HCT116 (cell line): ENCODE data around the gene PHF5A. TPM values are rescaled to one million over a fixed set of nuclear protein-coding genes. Genes with fewer than 3 reads are reported as not detected.

Experiments used
- ATAC-seq: fragments of 200-7000 bp; cut with Tn5 transposase; 2 replicates; pipeline ENCODE4 v1.9.1; 2020; ENCODE audit warnings: mild to moderate bottlenecking, moderate library complexity
- BruUV-seq: library from RNA; stranded (reverse); fragments of 400-500 nt; replicated peaks from 2 replicates; lab custom pipeline; 2021; lab: Mats Ljungman, UMichigan
- CTCF ChIA-PET: fragments of 300-600 bp; sonication (Branson Sonifier 250); formaldehyde crosslinking; loops from one replicate; lab custom pipeline; 2021; ENCODE audit warnings: antibody characterized with exemption; lab: Charles Lee
- POLR2A ChIA-PET: fragments of 300-600, 350-600 bp; sonication (Branson Sonifier 250); formaldehyde crosslinking; loops from one replicate; lab custom pipeline; 2021; ENCODE audit warnings: antibody characterized with exemption; lab: Charles Lee
- RAD21 ChIA-PET, 2 experiments: fragments of 300-600 bp; sonication (Branson Sonifier 250); formaldehyde crosslinking; loops; one replicate each; lab custom pipeline; 2023; ENCODE audit warnings: low total read pairs in 2 of 2; ENCODE audit not compliant: uncharacterized antibody in 2 of 2, unreplicated experiment in 2 of 2, low non-redundant PET in 1 of 2; lab: Charles Lee
- DNase-seq: peaks from one replicate; pipeline ENCODE4 v3.0.0-alpha.2; 2010; ENCODE audit warnings: low read depth, low spot score
- H2AFZ ChIP-seq: fragments of 200-600 bp; shearing (Covaris generic), sonication (generic); 2 replicates; pipeline ENCODE4 v1.6.1; 2017; ENCODE audit warnings: low read depth, mixed run types, mixed read lengths, antibody characterized with exemption, low read length; ENCODE audit not compliant: poor library complexity, severe bottlenecking
- H3K27ac ChIP-seq: 2 replicates; pipeline ENCODE4 v1.5.1; 2012; ENCODE audit warnings: low read depth, low read length
- H3K27me3 ChIP-seq: fragments of 200-600 bp; sonication (generic); 2 replicates; pipeline ENCODE4 v1.6.1; 2016; ENCODE audit warnings: mixed run types, low read length, mixed read lengths; ENCODE audit not compliant: insufficient read depth
- H3K36me3 ChIP-seq, 2 experiments: fragments of 200-500 bp in 1 of 2; fragments of 200-600 bp in 1 of 2; sonication (Bioruptor generic) in 1 of 2; sonication (generic) in 1 of 2; 2 replicates each; pipeline versions ENCODE4 v1.5.1 to v1.6.1; 2014 to 2016; ENCODE audit warnings: low read length in 2 of 2, inconsistent platforms in 1 of 2, mixed read lengths in 1 of 2, mixed run types in 1 of 2; ENCODE audit not compliant: insufficient read depth in 2 of 2, control insufficient read depth in 1 of 2
- H3K4me1 ChIP-seq, 2 experiments: fragments of 200-600 bp in 1 of 2; sonication (generic) in 1 of 2; 2 replicates each; pipeline versions ENCODE4 v1.5.1 to v1.6.1; 2012 to 2017; ENCODE audit warnings: low read length in 2 of 2, inconsistent platforms in 1 of 2, mild to moderate bottlenecking in 1 of 2, mixed read lengths in 1 of 2, mixed run types in 1 of 2, moderate library complexity in 1 of 2; ENCODE audit not compliant: insufficient read depth in 2 of 2, control insufficient read depth in 1 of 2
- H3K4me2 ChIP-seq: fragments of 200-600 bp; sonication (generic); 2 replicates; pipeline ENCODE4 v1.6.1; 2017; ENCODE audit warnings: mixed run types, low read length, mixed read lengths
- H3K4me3 ChIP-seq, 2 experiments: fragments of 200-600 bp in 1 of 2; sonication (generic) in 1 of 2; replicated peaks in 1 of 2; 2 replicates each; pipeline ENCODE4 v1.5.1; 2011 to 2016; ENCODE audit warnings: low read length in 2 of 2, control low read depth in 1 of 2, low read depth in 1 of 2, mild to moderate bottlenecking in 1 of 2, mixed read lengths in 1 of 2, mixed run types in 1 of 2
- H3K79me2 ChIP-seq: fragments of 200-600 bp; sonication (generic); 2 replicates; pipeline ENCODE4 v1.6.1; 2017; ENCODE audit warnings: mild to moderate bottlenecking, mixed run types, low read length, moderate library complexity, mixed read lengths; ENCODE audit not compliant: insufficient read depth
- H3K9ac ChIP-seq: fragments of 200-600 bp; sonication (generic); 2 replicates; pipeline ENCODE4 v1.6.1; 2016; ENCODE audit warnings: low read length, mixed read lengths
- H3K9me2 ChIP-seq: fragments of 200-600 bp; sonication (generic), shearing (Covaris generic); 2 replicates; pipeline ENCODE4 v1.6.1; 2017; ENCODE audit warnings: mixed run types, mild to moderate bottlenecking, moderate library complexity; ENCODE audit not compliant: insufficient read depth
- H3K9me3 ChIP-seq, 2 experiments: fragments of 200-500 bp in 1 of 2; fragments of 200-600 bp in 1 of 2; sonication (Bioruptor generic) in 1 of 2; sonication (generic) in 1 of 2; 2 replicates each; pipeline ENCODE4 v1.6.1; 2014 to 2017; ENCODE audit warnings: low read length in 2 of 2, mixed read lengths in 2 of 2, inconsistent platforms in 1 of 2, low read depth in 1 of 2, mild to moderate bottlenecking in 1 of 2, mixed run types in 1 of 2, moderate library complexity in 1 of 2; ENCODE audit not compliant: control insufficient read depth in 1 of 2, insufficient read depth in 1 of 2
- H4K20me1 ChIP-seq: fragments of 200-600 bp; sonication (generic), shearing (Covaris generic); 2 replicates; pipeline ENCODE4 v1.6.1; 2017; ENCODE audit warnings: mixed run types, mild to moderate bottlenecking, moderate library complexity; ENCODE audit not compliant: insufficient read depth
- CEBPB ChIP-seq: IDR thresholded peaks from 2 replicates; pipeline ENCODE4 v1.6.1; 2012; ENCODE audit warnings: low read depth
- intact Hi-C: fragments of 100-400 bp; cut with micrococcal nuclease; formaldehyde crosslinking; loops from 2 replicates; pipeline ENCODE4 v1.10.0; 2022
- total RNA-seq: library from RNA; stranded (reverse); gene quantifications from one replicate; pipeline ENCODE4 v1.2.1, GENCODE V29; 2021; ENCODE audit not compliant: unreplicated experiment
- TF ChIP-seq, protein P1 (sequence below): IDR thresholded peaks from 2 replicates; pipeline ENCODE4 v1.6.1; 2011; ENCODE audit warnings: mild to moderate bottlenecking, low read length, moderate library complexity; ENCODE audit not compliant: insufficient replicate concordance; ENCODE audit errors: extremely low read depth
- TF ChIP-seq, protein P2 (sequence below), 3 experiments: fragments of 200-600 bp in 1 of 3; sonication (generic) in 1 of 3; IDR thresholded peaks in 2 of 3; conservative IDR thresholded peaks in 1 of 3; 2 replicates each; pipeline ENCODE4 v1.5.1; 2012 to 2017; ENCODE audit warnings: low read depth in 2 of 3, low read length in 2 of 3, antibody characterized with exemption in 1 of 3, borderline replicate concordance in 1 of 3, control low read depth in 1 of 3, mild to moderate bottlenecking in 1 of 3, mixed read lengths in 1 of 3, mixed run types in 1 of 3, moderate library complexity in 1 of 3; ENCODE audit not compliant: insufficient read depth in 1 of 3

The PHF5A gene
- total RNA-seq, 1 experiment from 2014 or later: 86.0 TPM

GRCh38 chr22:41487037-41487935 lies 18.8 kb upstream of the PHF5A start:
- ChIA-PET CTCF (no interaction called here), POLR2A (interaction anchor here (1.1 kb wide), 1 partner anchor 19 kb away, joined by 5 read pairs; the partner anchor contains the start of genes ACO2 and PHF5A)
- BruUV-seq: no TSS peak
- Histone ChIP-seq H3K9me3 (no peaks in the 10 kb centered on the region), H3K36me3 (no peaks in the 10 kb centered on the region), H3K4me2 (no peak overlapping the region), H3K79me2 (peaks cover 90% of the 10 kb centered on the region), H3K27me3 (no peaks in the 10 kb centered on the region), H3K4me3 (no peak overlapping the region), H2AFZ (no peak overlapping the region), H3K9ac (no peak overlapping the region)
- no peak for DNase-seq
- TF ChIP-seq, protein P1, sequence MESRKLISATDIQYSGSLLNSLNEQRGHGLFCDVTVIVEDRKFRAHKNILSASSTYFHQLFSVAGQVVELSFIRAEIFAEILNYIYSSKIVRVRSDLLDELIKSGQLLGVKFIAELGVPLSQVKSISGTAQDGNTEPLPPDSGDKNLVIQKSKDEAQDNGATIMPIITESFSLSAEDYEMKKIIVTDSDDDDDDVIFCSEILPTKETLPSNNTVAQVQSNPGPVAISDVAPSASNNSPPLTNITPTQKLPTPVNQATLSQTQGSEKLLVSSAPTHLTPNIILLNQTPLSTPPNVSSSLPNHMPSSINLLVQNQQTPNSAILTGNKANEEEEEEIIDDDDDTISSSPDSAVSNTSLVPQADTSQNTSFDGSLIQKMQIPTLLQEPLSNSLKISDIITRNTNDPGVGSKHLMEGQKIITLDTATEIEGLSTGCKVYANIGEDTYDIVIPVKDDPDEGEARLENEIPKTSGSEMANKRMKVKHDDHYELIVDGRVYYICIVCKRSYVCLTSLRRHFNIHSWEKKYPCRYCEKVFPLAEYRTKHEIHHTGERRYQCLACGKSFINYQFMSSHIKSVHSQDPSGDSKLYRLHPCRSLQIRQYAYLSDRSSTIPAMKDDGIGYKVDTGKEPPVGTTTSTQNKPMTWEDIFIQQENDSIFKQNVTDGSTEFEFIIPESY: no peak
- TF ChIP-seq, protein P2, sequence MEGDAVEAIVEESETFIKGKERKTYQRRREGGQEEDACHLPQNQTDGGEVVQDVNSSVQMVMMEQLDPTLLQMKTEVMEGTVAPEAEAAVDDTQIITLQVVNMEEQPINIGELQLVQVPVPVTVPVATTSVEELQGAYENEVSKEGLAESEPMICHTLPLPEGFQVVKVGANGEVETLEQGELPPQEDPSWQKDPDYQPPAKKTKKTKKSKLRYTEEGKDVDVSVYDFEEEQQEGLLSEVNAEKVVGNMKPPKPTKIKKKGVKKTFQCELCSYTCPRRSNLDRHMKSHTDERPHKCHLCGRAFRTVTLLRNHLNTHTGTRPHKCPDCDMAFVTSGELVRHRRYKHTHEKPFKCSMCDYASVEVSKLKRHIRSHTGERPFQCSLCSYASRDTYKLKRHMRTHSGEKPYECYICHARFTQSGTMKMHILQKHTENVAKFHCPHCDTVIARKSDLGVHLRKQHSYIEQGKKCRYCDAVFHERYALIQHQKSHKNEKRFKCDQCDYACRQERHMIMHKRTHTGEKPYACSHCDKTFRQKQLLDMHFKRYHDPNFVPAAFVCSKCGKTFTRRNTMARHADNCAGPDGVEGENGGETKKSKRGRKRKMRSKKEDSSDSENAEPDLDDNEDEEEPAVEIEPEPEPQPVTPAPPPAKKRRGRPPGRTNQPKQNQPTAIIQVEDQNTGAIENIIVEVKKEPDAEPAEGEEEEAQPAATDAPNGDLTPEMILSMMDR (IDR thresholded peaks at IDR 0.05 in 2 of 3, conservative IDR thresholded peaks at IDR 0.05 in 1 of 3; ENCODE audit: borderline replicate concordance in 1 of 3, insufficient read depth in 1 of 3, low read depth in 2 of 3, low read length in 2 of 3): no peak
- TF ChIP-seq CEBPB: no peak
- TF ChIP-seq, all 23 proteins: peak for 0
- RAD21 ChIA-PET: no interaction called here
- Histone ChIP-seq H3K9me2 (no peaks in the 10 kb centered on the region), H3K27ac (no peak overlapping the region), H4K20me1 (peaks cover 8% of the 10 kb centered on the region; the same call in 1 of the 2 replicates), H3K4me1 (peaks cover 0 to 5% of the 10 kb centered on the region in 2 experiments; a peak in 1 of 4 replicates)
- intact Hi-C loops: no loop called here
- ATAC-seq: no peak
